Hepatocyte (in vitro differentiated cells): ENCODE results near the gene CDH19. TPM values are rescaled to one million over a fixed set of nuclear protein-coding genes. Genes with fewer than 3 reads are reported as not detected.

Experiments used
- DNase-seq: peaks from one replicate; pipeline ENCODE4 v3.0.0-alpha.2; 2016; ENCODE audit warnings: low spot score
- H2AFZ ChIP-seq: fragments of 200-600 bp; sonication (generic); 2 replicates; pipeline ENCODE4 v1.6.0; 2016; ENCODE audit warnings: antibody characterized with exemption, mild to moderate bottlenecking
- H3K27ac ChIP-seq: fragments of 200-600 bp; sonication (generic); 2 replicates; pipeline ENCODE4 v1.5.1; 2016; ENCODE audit warnings: mild to moderate bottlenecking
- H3K27me3 ChIP-seq: fragments of 200-600 bp; sonication (generic); 2 replicates; pipeline ENCODE4 v1.6.1; 2016
- H3K36me3 ChIP-seq: fragments of 200-600 bp; sonication (generic); replicated peaks from 2 replicates; pipeline ENCODE4 v1.5.1; 2016; ENCODE audit warnings: low read depth; ENCODE audit not compliant: insufficient read depth
- H3K4me1 ChIP-seq: fragments of 200-600 bp; sonication (generic); 2 replicates; pipeline ENCODE4 v1.5.1; 2016; ENCODE audit warnings: mild to moderate bottlenecking, moderate library complexity; ENCODE audit not compliant: insufficient read depth
- H3K4me2 ChIP-seq: fragments of 200-600 bp; sonication (generic); 2 replicates; pipeline ENCODE4 v1.6.0; 2016
- H3K4me3 ChIP-seq: fragments of 200-600 bp; sonication (generic); 2 replicates; pipeline ENCODE4 v1.5.1; 2016; ENCODE audit warnings: mild to moderate bottlenecking
- H3K79me2 ChIP-seq: fragments of 200-600 bp; sonication (generic); 2 replicates; pipeline ENCODE4 v1.6.0; 2017; ENCODE audit warnings: mild to moderate bottlenecking
- H3K9me2 ChIP-seq: fragments of 200-600 bp; sonication (generic); replicated peaks from 2 replicates; pipeline ENCODE4 v1.6.0; 2017; ENCODE audit warnings: mild to moderate bottlenecking; ENCODE audit not compliant: insufficient read depth
- H3K9me3 ChIP-seq: fragments of 200-600 bp; sonication (generic); 2 replicates; pipeline ENCODE4 v1.5.1; 2016; ENCODE audit warnings: low read depth, mild to moderate bottlenecking
- H4K20me1 ChIP-seq: fragments of 200-600 bp; sonication (generic); 2 replicates; pipeline ENCODE4 v1.6.0; 2016; ENCODE audit warnings: mild to moderate bottlenecking; ENCODE audit not compliant: insufficient read depth, poor library complexity, severe bottlenecking
- EZH2 ChIP-seq: fragments of 200-600 bp; sonication (generic); IDR thresholded peaks from 2 replicates; pipeline ENCODE4 v1.6.1; 2016; ENCODE audit warnings: antibody characterized with exemption, mild to moderate bottlenecking, borderline replicate concordance
- EZH2phosphoT487 ChIP-seq: fragments of 200-600 bp; sonication (generic); IDR thresholded peaks from one replicate; pipeline ENCODE4 v1.6.1; 2018; ENCODE audit warnings: antibody characterized with exemption, mild to moderate bottlenecking, low read depth, moderate library complexity; ENCODE audit not compliant: unreplicated experiment, severe bottlenecking
- WGBS: methylation state at CpG from one replicate; pipeline ENCODE4 v1.1.6; 2016; ENCODE audit warnings: low lambda C conversion rate; ENCODE audit errors: missing lambda C conversion rate; 5-methylcytosine and 5-hydroxymethylcytosine counted together
- polyA plus RNA-seq: library from polyadenylated mRNA; unstranded; fragments of >200 nt; fragmentation: Nextera tagmentation; extraction: Ambion mirVana; gene quantifications from 2 replicates; pipeline ENCODE4 v1.2.1, GENCODE V29; 2016
- total RNA-seq: library from RNA; depleted of rRNA; stranded (reverse); fragments of >200 nt; gene quantifications from 2 replicates; pipeline ENCODE4 v1.2.3, GENCODE V29; 2014
- TF ChIP-seq, protein P1 (sequence below): fragments of 200-600 bp; sonication (generic); IDR thresholded peaks from 2 replicates; pipeline ENCODE4 v1.5.1; 2016; ENCODE audit warnings: antibody characterized with exemption, mild to moderate bottlenecking; ENCODE audit not compliant: poor library complexity

The CDH19 gene
- total and polyA plus RNA-seq, 2 experiments from 2014 or later: not detected

GRCh38 chr18:66553824-66554223, 50.1 kb downstream of the CDH19 start:
- TF ChIP-seq EZH2: no peak
- TF ChIP-seq, protein P1, sequence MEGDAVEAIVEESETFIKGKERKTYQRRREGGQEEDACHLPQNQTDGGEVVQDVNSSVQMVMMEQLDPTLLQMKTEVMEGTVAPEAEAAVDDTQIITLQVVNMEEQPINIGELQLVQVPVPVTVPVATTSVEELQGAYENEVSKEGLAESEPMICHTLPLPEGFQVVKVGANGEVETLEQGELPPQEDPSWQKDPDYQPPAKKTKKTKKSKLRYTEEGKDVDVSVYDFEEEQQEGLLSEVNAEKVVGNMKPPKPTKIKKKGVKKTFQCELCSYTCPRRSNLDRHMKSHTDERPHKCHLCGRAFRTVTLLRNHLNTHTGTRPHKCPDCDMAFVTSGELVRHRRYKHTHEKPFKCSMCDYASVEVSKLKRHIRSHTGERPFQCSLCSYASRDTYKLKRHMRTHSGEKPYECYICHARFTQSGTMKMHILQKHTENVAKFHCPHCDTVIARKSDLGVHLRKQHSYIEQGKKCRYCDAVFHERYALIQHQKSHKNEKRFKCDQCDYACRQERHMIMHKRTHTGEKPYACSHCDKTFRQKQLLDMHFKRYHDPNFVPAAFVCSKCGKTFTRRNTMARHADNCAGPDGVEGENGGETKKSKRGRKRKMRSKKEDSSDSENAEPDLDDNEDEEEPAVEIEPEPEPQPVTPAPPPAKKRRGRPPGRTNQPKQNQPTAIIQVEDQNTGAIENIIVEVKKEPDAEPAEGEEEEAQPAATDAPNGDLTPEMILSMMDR: no peak
- no peak for TF ChIP-seq EZH2phosphoT487
- DNase-seq: no peak
- 88% methylated on average over 1 of the region's 1 CpG for WGBS
- Histone ChIP-seq H3K9me2 (no peaks in the 10 kb centered on the region), H3K36me3 (no peaks in the 10 kb centered on the region), H3K4me2 (no peak overlapping the region), H2AFZ (no peak overlapping the region), H4K20me1 (no peaks in the 10 kb centered on the region), H3K27ac (no peak overlapping the region), H3K79me2 (no peaks in the 10 kb centered on the region), H3K4me3 (no peak overlapping the region), H3K4me1 (no peaks in the 10 kb centered on the region), H3K27me3 (no peaks in the 10 kb centered on the region), H3K9me3 (no peaks in the 10 kb centered on the region)

DNA sequence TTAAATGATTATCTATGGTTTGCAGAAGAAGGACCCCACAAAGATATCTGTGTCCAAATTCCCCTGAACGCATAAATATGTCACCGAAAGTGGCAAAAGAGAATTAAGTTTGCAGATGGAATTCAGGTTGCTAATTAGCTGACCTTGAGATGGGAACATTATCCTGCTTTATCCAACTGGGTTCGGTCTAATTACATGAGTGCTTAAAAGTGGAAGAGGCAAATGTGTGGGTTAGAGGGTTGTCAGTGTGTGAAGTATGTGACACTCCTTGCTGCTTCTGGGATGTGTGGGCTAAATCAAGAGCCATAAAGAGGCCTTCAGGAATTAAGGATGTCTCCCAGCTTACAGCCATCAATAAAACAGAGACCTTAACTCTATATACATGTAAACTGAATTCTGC, 53.5 kb downstream of the CDH19 start:
- TF ChIP-seq EZH2: no peak
- TF ChIP-seq, protein P1: no peak
- TF ChIP-seq EZH2phosphoT487: no peak
- H3K4me3 ChIP-seq: no peak overlapping the region
- no peaks in the 10 kb centered on the region for H3K4me1 ChIP-seq
- 91% methylated on average over 3 of the region's 3 CpGs for WGBS
- H3K36me3 ChIP-seq: no peaks in the 10 kb centered on the region
- no peak overlapping the region for H2AFZ ChIP-seq
- no peaks in the 10 kb centered on the region for H4K20me1 ChIP-seq
- H3K4me2 ChIP-seq: no peak overlapping the region
- H3K9me3 ChIP-seq: no peaks in the 10 kb centered on the region
- H3K9me2 ChIP-seq: no peaks in the 10 kb centered on the region
- H3K27ac ChIP-seq: no peak overlapping the region
- no peaks in the 10 kb centered on the region for H3K79me2 ChIP-seq
- no peaks in the 10 kb centered on the region for H3K27me3 ChIP-seq
- DNase-seq: no peak

DNA sequence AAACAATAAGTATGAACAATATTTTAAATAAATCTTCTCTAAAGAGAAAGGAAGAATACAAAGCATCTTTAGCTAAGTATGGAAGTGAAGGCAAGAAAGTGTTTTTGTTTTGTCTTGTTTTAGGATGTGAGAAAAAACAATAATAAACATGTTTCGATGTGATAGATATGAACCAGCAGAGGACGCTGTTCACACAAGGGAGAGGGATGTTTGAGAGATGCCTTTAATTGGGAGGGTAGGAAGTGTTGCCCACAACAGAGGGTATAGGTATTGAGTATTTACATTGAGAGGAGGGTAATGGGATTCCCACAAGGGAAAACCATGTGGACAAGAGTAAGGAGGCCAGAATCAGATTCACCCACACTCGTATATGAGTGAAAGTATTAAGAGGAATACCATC, 55.1 kb downstream of the CDH19 start:
- Histone ChIP-seq H3K79me2 (no peaks in the 10 kb centered on the region), H3K36me3 (no peaks in the 10 kb centered on the region), H3K27me3 (no peaks in the 10 kb centered on the region), H3K4me1 (no peaks in the 10 kb centered on the region), H3K9me3 (no peaks in the 10 kb centered on the region), H3K9me2 (no peaks in the 10 kb centered on the region), H2AFZ (no peak overlapping the region), H4K20me1 (no peaks in the 10 kb centered on the region), H3K4me3 (no peak overlapping the region), H3K27ac (no peak overlapping the region), H3K4me2 (no peak overlapping the region)
- no peak for DNase-seq
- TF ChIP-seq, protein P1: no peak
- no peak for TF ChIP-seq EZH2
- TF ChIP-seq EZH2phosphoT487: no peak
- WGBS: 63% methylated on average over 3 of the region's 3 CpGs

GRCh38 chr18:66534110-66534509, 69.8 kb downstream of the CDH19 start:
- H3K27ac ChIP-seq: no peak overlapping the region
- no peaks in the 10 kb centered on the region for H3K9me3 ChIP-seq
- no peaks in the 10 kb centered on the region for H3K9me2 ChIP-seq
- no peak for TF ChIP-seq EZH2phosphoT487
- no peak for TF ChIP-seq EZH2
- TF ChIP-seq, protein P1: no peak
- H3K79me2 ChIP-seq: no peaks in the 10 kb centered on the region
- DNase-seq: no peak
- no peaks in the 10 kb centered on the region for H4K20me1 ChIP-seq
- H3K36me3 ChIP-seq: no peaks in the 10 kb centered on the region
- no peak overlapping the region for H3K4me2 ChIP-seq
- no peak overlapping the region for H3K4me3 ChIP-seq
- H3K27me3 ChIP-seq: no peaks in the 10 kb centered on the region
- no peaks in the 10 kb centered on the region for H3K4me1 ChIP-seq
- 70% methylated on average over 4 of the region's 4 CpGs for WGBS
- no peak overlapping the region for H2AFZ ChIP-seq
